Jurkat, Clone E6-1 (cell line): Measurements from ENCODE around the gene MSI2.
A peak's percentile ranks its signal among the peaks of the same experiment; 100 is the strongest.

Experiments used
- DNase-seq: peaks from one replicate; pipeline ENCODE4 v3.0.0-alpha.2; 2011; ENCODE audit warnings: low read depth, low spot score
- H3K4me3 ChIP-seq: 2 replicates; pipeline ENCODE4 v1.5.1; 2011; ENCODE audit warnings: mild to moderate bottlenecking, low read length, control low read depth, moderate library complexity

MSI2 gene

DNA sequence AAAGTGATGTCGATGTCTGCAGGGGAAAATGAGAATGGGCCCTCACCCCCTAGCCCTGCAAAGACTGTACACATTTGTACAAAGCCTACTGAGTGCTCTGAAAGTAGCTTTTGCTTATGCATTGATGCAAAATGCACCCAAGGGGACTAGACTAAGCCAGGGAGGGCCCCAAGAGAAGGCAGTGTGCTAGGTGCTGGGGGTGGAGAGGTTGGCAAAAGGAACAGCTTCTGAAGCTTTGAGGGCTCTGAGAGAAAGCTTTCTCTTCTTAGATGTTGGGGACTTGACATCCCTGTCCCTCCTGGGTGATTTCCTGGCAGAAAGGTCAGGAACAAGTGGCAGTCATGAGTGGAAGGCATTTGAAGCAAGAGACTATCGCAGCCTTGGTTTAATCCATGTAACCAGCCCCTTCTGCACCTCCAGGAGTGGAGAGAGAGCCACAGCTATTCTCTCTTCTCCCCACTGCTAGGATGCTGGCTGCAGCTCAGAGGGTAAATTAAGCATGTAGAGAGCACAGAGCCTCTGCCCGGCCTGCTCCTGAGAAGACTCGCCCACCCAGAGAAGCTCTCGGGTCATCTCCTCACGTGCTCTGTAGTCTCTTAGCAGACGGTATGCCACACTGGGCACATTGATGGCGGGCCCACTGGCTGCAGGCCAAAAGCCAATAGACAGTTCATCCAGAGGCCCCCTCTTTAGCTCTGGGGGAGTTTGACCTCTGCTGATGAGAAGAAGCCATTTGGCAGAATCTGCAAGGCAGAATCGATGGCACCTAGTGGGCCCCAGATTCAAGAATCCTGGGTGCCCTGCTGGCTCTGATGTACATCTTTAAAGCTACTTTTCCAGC lies 221.4 kb downstream of the MSI2 start:
- H3K4me3 ChIP-seq: no peak overlapping the region
- DNase-seq: no peak

DNA sequence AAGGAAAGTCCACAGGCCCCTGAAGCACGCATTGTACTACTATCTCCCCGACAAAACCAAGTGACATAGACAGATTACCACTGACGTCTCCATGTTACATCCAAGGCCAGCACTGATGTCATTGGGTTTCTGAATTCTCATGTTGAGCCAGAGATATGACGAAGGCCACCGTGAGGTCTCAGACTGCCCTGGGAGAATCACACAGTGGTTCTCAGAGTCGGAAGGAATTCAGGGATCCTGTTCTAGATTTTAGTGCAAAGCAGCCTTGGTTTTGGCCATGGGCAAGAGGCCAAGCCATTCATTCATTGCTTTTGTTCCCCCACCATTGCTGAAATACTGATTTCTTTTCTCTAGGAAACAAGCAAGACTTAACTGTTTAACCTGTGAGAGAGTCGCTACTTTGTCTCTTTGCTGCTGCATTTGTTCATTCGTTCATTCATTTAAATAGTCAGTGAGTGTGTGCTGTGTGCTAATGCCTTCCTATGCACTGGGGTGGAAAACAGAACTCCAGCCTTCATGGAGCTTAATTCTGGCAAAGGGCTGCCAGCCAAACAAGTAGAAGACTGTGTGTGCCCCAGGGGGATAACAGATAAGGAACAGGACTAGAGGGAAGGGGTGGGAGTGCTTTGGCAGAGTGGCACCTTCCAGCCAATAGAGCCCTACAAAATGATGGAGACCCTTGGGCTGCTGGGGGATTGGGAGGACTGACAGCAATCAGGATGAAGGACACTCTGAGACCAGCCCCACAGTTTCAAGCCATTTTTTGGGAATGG lies 222.3 kb downstream of the MSI2 start:
- DNase-seq: no peak
- no peak overlapping the region for H3K4me3 ChIP-seq

DNA sequence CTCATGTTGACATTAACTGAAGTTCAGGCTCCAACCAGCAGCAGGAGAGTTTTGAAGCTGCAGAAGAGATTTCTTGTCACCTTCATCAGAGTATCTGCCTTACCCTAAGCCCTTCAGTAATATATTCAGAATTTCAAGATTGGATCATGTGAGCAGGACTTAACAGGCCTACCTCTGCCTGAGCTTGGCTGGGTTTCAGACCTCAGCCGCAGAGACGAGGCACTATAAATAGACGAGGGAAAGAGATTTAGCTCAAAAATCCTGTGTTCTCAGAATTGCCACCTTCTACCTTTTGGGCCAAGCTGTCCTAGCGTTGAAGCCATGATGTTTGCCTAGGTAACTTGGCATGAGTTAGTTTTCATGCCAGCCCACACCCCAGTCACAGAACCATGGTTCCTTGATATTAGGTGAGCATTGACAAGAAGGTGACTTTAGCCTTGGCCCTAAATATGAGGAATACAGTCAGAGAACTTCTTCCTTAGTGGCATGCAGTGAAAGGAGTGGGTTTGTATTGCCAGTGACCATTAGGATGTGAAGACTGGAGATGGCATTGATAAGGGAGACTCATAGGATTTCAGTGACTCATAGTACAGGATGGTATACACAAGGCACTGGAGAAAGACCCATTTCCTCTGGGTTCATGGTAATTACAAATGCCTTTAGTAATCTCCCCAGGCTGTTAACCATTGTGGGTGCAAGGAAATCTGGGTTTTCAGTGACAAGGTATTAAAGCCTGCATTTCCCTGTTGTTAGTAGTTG lies 224.3 kb downstream of the MSI2 start:
- peak; percentile 42 for DNase-seq

DNA sequence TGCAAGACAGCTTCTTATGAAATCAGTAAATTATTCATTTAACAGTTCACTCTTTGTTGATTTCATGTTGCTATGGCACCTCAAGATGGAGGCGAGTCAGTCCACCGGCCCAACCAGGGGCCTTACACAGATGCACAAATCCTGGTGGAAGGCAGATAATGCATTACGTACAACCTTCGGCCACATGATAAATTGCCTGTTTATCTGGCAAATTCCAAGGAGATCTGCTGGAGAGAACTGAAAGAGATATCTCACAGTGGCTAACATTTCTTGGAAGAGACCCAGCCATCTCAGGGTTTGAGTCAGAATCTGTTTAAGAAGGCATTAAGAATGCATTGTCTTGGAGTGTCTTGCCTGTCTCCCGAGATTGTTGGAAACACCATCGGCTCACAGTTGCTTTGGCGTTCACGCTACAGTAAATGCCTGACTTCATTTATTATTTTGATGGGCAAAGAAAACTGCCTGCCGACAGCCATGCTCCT lies 225.6 kb downstream of the MSI2 start:
- H3K4me3 ChIP-seq: no peak overlapping the region
- no peak for DNase-seq

More for the DNA sequence above, 224.3 kb downstream of the MSI2 start:
- no peak overlapping the region for H3K4me3 ChIP-seq

DNA sequence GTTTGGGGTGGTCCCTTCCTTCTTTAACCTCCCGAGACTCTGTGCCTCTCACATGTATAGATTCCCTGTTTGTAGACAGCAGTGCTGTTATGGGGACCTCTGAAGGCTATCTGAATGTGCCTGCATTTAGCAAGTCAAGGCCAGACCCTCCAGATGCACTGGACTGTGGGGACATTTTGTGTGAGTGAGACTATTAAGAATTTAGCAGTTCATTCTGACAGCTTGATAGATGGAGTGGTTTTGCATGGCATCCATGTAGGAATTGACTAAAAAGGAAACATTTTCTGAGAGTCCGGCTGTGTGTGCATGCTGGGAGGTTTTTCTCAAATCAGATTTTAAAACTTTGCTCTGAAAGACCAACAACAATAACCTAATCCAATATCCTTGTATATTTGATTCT lies 226.3 kb downstream of the MSI2 start:
- no peak for DNase-seq

DNA sequence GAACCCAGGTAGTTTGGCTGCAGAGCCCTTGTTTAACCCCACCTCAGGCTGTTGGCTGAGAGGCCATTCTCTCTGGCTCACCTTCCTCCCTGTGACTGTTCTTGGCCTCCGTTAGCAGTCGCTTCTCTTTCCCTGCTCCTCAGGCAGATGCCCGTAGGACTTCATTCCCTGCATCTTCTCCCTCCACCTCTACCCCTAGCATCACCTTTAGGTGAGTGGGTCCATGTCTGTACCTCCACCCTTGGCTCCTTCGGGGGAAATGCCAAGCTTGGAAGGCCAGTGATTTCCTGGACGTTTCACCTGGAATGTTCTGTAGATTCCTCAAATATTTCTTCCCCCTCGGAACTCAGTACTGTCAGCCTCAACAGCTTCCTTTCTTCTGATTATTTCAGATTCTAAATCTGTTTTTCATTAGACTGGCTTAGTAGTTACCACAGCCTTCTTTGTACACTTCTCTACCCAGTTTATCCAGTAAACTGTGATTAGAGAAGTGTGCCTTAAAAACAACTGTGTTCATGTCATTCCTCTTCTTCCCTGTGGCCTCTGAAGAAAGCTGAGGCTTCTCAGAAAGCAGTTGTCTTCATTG lies 227.9 kb downstream of the MSI2 start:
- no peak for DNase-seq
- H3K4me3 ChIP-seq: no peak overlapping the region

More for the DNA sequence above, 226.3 kb downstream of the MSI2 start:
- no peak overlapping the region for H3K4me3 ChIP-seq

DNA sequence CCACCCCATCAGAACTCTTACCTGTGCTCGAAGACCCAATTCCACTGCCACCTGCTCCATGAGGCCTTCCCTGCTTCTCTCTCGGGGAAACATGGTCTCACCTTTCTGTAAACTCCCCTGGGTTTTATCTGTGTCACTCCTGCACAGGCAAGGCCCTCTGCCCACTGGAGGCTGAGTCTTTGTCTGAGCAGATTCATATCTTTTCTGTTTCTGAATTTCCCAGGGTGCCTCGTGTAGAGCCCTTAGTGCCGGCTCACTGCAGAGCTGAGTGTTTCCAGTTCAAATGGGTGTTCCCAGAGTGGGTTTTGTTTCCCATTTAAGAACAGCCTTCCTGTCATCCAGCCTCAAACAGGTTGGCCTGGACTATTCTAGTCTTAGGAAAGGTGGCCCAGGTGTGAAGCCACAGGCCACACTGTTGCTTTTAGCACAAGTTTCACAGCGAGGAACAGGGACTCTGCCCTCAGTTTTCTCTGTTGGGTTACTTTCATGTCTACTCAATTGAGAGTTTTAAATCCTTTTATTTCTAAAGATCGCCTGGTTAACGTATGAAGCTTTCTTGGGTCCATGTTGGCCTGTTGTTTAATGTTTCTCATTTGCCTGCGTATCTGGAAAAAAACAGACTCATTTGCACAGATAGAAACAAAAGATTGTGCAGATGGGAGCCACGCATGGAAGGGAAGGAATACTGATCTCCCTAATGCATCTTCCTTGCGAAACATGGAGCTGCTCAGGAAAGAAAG lies 228.7 kb downstream of the MSI2 start:
- H3K4me3 ChIP-seq: no peak overlapping the region
- peak; percentile 39 for DNase-seq

DNA sequence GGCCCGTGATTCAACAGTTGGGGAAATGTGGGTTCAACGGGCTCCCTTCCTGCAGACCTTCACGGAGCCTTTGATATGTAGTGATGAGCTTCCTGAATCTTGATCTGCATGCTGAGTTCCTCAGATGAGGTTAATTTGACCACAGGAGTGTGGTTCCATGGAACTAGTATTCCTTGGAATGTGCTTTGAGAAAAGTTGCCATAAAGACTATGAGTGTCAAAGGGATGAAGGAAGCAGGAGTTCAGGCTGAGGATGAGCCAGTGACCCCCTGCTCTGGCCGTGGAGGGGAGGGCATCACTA lies 229.2 kb downstream of the MSI2 start:
- peak; percentile 46 for DNase-seq
- no peak overlapping the region for H3K4me3 ChIP-seq

DNA sequence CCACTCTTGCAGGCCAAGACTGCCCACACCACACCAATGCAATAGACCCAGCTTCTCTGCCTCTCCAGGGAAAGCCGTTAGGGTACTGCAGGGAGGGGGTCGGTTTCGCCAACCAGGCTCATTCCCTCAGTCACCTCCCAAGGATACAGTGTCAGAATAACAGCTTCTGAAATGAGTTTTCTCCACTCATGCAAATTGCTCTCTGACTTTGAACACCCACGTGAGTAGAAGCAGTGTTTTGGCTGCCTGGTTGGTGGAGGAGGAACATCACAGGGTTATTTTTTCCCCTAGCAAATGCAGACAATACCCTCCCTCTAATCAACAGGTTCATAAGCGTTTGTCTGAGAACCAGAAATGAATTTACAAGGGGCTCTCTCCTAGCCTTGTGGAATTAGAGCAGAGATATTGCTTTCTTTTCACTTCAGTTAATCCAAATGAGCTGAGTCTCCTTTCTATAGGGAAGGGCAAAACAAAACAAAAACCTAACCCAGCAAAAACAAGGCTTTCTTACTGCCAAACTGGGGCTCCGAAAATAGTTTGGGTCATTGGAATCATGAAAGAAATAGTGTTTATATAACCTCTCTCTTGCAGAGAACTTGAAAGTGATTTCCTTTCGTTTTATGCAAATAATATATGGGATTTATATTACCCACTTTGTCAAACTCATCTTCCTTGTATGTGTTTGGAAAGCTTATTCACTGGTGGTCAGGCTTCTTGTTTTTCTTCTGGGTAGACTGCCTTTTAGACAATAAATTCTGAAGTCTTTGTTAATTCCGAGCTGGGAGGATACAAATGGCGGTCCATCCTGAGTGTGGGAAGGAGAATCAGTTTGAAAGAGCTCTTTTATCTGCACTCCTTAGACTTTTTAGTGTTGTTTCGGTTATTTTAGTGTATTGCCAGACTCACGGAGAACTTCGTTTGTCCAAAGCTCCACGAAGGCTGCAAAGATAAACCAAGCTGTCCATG lies 229.9 kb downstream of the MSI2 start:
- H3K4me3 ChIP-seq: no peak overlapping the region
- no peak for DNase-seq

DNA sequence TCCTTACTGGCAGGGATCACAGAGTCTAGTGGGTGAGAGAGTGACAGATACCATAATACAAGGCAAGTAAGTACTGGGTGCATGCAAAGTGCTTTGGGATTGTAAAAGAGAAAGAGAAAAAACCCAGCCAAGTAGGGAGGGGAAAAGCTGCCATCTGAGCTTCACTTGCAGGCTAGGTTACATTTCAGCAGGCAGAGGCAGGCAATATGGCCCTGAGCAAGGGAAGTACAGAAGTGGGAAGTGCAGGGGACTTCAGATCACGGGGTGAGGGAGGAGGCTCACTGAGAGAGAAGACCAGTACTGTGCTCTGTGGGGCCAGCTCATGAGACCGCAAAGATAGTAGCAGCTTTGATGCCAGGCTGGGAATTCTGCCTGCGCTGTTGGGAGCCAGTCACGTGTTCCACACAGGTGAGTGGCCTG lies 230.6 kb downstream of the MSI2 start:
- peak; percentile 28 for DNase-seq

DNA sequence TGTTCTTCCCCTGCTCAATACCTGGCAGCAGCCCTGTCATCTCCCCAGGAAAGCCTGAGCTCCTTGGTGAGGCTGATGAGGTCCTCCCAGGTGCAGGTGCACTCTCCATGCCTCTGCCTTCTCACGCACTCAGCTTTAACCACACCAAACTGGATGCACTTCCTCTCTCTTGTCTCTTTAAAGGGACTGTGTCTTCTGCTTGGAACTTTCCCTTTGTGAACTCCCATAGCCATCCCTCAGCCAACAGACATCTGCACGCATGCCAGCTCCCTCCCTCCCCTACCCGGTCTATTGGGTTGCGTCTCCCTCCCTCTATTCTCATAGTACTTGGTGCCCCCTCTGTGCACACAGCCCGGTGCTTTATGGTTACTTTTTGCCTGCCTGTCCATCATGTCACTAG lies 231.2 kb downstream of the MSI2 start:
- no peak overlapping the region; the same call in 1 of the 2 replicates for H3K4me3 ChIP-seq
- DNase-seq: peak; percentile 86

More for the DNA sequence above, 230.6 kb downstream of the MSI2 start:
- no peak overlapping the region for H3K4me3 ChIP-seq

DNA sequence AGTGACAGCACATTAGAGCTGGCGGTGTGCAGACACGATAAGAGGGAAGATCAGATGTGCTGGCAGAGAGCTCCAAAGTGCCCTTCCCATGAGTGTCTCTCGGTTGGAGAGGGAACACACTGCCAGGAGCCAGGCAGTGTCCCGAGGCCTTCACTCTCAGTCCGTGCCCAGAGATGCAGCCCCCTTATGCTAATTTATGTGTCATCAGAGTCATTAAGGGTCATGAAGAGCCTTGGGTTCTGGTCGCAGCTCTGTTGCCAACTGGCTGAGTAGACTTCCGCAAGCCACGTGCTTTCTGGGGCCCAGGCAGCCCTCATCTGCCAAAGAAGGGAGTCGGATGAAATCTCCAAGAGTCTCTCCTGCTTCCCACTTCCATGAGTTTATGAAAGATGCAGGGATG lies 232.5 kb downstream of the MSI2 start:
- H3K4me3 ChIP-seq: no peak overlapping the region
- no peak for DNase-seq

DNA sequence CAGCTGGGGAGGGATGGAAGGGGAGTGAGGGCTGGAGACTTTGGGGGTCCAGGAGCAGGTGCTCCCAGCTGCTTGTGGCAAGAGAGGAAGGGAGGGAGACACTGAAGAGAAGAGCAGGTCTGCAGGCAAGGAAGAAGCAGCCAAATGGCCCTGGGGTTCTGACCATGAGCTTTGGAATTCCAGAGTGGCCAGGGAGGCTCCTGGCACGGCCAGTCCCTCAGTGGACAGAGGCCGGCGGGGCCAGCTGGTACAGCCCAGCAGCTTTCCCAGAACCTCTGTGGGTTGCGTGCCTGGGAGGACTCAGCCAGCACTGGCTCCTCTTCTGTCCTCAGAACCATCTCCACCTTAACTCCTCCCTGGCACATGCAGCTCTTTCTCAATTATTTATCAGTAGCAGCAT lies 233.0 kb downstream of the MSI2 start:
- no peak overlapping the region for H3K4me3 ChIP-seq
- DNase-seq: no peak

DNA sequence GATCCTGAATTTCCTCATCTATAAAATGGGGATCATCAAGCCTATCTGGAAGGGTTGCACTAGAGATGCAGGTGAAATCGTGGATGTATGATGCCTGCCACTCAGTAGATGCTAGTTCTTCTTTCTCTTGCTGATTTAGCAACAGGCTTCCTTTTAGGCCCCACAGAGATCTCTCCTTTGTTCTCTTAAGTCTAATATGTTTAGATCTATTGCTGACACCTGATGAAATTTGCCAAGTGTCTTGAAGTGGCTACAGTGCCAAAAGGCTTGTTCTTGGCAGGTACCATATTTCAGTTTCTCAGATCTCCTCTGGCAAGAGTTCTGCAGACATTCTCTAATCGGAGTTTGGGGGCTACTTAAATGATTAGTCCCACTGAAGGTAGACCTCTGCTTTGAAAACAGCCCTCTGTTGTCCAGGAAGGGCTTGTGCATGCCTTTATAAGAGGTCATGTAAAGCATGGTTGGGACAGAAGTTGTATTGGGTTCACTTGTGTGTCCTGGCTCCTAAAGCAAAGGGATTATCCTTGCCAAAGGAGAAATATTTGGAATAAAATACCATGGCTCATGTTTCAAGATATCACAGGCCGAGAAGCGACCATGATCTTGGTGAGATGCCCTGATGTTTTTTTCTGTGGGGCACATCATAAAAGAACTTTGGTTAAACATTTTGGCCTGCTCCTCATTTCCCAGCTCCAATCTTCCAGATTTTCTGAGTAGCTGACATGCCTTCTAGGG lies 234.0 kb downstream of the MSI2 start:
- no peak overlapping the region for H3K4me3 ChIP-seq
- DNase-seq: peak; percentile 60

DNA sequence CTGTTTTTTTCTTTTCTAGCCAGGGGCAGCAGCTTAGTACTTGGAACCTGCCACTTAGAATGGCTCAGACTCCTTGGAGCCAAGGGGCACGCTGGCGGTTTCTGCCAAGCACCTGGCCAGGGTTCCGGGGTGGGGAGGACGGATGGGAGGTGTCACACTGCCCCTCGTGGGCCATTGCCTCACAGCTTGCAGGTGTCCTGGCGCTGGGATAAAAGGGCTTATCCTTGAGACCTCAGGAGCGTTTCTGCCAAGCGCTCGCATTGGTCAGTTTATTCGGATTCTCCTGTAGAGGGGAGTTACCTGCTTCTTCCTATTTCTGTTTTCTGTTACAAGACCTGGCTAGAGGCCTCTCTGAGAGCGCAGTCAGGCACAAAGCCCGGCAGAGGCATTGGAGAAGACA lies 234.6 kb downstream of the MSI2 start:
- DNase-seq: no peak

DNA sequence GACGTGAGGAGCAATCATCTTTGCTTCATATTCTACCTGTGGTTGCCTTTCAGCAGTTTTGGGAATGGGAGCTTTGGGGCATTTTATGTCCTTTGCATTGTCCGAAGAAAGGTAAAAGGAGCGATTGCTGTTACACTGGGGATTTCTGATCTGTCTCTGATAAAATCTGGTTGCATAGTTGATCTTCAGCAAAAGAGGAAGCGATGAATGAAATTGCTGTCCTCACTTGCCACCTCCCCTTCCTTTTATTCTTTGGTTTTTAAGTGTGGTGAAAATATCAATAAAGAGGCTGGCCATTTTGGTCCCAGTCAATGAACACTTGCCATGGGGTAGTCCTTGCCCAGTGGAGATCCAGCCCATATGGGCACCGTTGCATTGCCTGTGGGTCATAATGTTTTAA lies 236.8 kb downstream of the MSI2 start:
- no peak for DNase-seq
- H3K4me3 ChIP-seq: no peak overlapping the region

More for the DNA sequence above, 234.6 kb downstream of the MSI2 start:
- no peak overlapping the region for H3K4me3 ChIP-seq

DNA sequence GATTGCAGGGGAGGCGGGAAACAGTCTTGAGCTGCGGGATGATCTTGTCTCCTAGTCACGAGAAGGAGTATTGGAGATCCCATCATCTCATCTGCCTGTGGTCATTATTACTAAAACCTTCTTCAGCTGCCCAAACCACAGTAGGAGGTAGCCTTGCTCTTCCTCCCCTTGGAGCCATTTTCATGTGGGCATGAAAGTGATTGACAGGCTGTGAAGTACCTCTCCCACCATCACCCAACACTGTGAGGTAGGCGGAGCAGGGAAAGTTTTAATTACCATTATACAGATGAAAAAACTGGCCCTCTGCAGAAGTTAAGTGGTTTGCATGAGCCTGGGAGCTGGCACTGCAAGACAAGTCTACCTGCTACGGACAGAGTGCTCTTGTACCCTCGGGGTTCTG lies 237.3 kb downstream of the MSI2 start:
- DNase-seq: no peak
- no peak overlapping the region for H3K4me3 ChIP-seq
